CD14-positive monocyte (primary cell): ENCODE results near the gene ZNF540. TPM values are rescaled to one million over a fixed set of nuclear protein-coding genes. Genes with fewer than 3 reads are reported as not detected.

Experiments
- polyA plus RNA-seq, 3 donors: library from polyadenylated mRNA; depleted of rRNA in 1 of 3; unstranded in 2 of 3; stranded (reverse) in 1 of 3; fragments of 300-500 nt in 2 of 3; fragments of >200 nt in 1 of 3; fragmentation: Illumina TruSeq in 2 of 3; gene quantifications; 1 replicate in 2 of 3; 2 replicates in 1 of 3; pipeline ENCODE4 v1.2.3, GENCODE V29; 2012 to 2021

The ZNF540 gene
- polyA plus RNA-seq, 3 donors = 0.21 TPM; not detected in 2

Other genes starting within 250 kb of the ZNF540 start
- 1 to 10 TPM in 2 of 3 donors, under 1 TPM in 1; 0.83 to 1.6 (median 1.3) TPM for gene ZNF527, start 223.8 kb upstream of the ZNF540 start, polyA plus RNA-seq
- gene ZNF569, start 127.4 kb upstream of the ZNF540 start, polyA plus RNA-seq = 1 to 10 TPM in 1 of 3 donors, under 1 TPM in 2; 0.79 to 1.2 (median 0.83) TPM
- 1 to 10 TPM in 1 of 3 donors, under 1 TPM in 2; 0.12 to 1.1 (median 0.80) TPM for gene ZNF570, start 125.5 kb upstream of the ZNF540 start, polyA plus RNA-seq
- under 1 TPM in 1 of 3 donors, not detected in 2; 0.08 TPM for gene ZNF793, start 87.9 kb upstream of the ZNF540 start, polyA plus RNA-seq
- under 1 TPM; 0.32 to 0.56 (median 0.39) TPM for gene ZNF571, start 84 bp upstream of the ZNF540 start, polyA plus RNA-seq
- gene ZFP30, start 60.6 kb downstream of the ZNF540 start, polyA plus RNA-seq = under 1 TPM; 0.28 to 0.85 (median 0.46) TPM
- under 1 TPM in 2 of 3 donors, not detected in 1; 0.41 to 0.49 TPM for gene ZNF607, start 124.9 kb downstream of the ZNF540 start, polyA plus RNA-seq
- gene ZNF573, start 184.7 kb downstream of the ZNF540 start, polyA plus RNA-seq = 1 to 10 TPM; 1.1 to 3.1 (median 1.5) TPM